Lower lobe of right lung (tissue), 2 donors: ENCODE data around the gene CNIH3. TPM values are rescaled to one million over a fixed set of nuclear protein-coding genes. Genes with fewer than 3 reads are reported as not detected.

Experiments used
- ATAC-seq, 2 donors: fragments of 200-7000 bp; cut with Tn5 transposase; one replicate each; pipeline ENCODE4 v1.9.1; 2020 to 2022; ENCODE audit warnings: mild to moderate bottlenecking in 2 of 2, moderate library complexity in 2 of 2
- DNase-seq: peaks from one replicate; pipeline ENCODE4 v3.0.0-alpha.2; 2020
- H3K27ac ChIP-seq: fragments of 200-600 bp; one replicate; pipeline ENCODE4 v1.8.0; 2022
- H3K27me3 ChIP-seq: fragments of 200-600 bp; one replicate; pipeline ENCODE4 v1.8.0; 2022; ENCODE audit warnings: low read depth
- H3K36me3 ChIP-seq: fragments of 200-600 bp; one replicate; pipeline ENCODE4 v1.8.0; 2022; ENCODE audit warnings: mild to moderate bottlenecking
- H3K4me1 ChIP-seq: fragments of 200-600 bp; one replicate; pipeline ENCODE4 v1.8.0; 2022
- H3K4me3 ChIP-seq: fragments of 200-600 bp; one replicate; pipeline ENCODE4 v1.8.0; 2022; ENCODE audit warnings: mild to moderate bottlenecking
- H3K9me3 ChIP-seq: fragments of 200-600 bp; one replicate; pipeline ENCODE4 v1.8.0; 2022
- intact Hi-C: fragments of 100-400 bp; cut with DNase I; formaldehyde crosslinking; loops from one replicate; pipeline ENCODE4 v1.11.0; 2022
- total RNA-seq: library from RNA; stranded (reverse); fragmentation: NEBNext Ultra II Directional; extraction: Animal tissue kit (Norgen Biotek cat#: 25700); gene quantifications from one replicate; pipeline ENCODE4 v1.2.1, GENCODE V29; 2021
- TF ChIP-seq, protein P1 (sequence below): fragments of 200-600 bp; IDR thresholded peaks from one replicate; pipeline ENCODE4 v1.8.0; 2022; ENCODE audit warnings: antibody characterized with exemption, mild to moderate bottlenecking
- donor health status: DM: no; HTN: yes; CAD: no; lungs with severe emphysema.

CNIH3 gene
- total RNA-seq, 1 donor from 2014 or later = 2.1 TPM

DNA sequence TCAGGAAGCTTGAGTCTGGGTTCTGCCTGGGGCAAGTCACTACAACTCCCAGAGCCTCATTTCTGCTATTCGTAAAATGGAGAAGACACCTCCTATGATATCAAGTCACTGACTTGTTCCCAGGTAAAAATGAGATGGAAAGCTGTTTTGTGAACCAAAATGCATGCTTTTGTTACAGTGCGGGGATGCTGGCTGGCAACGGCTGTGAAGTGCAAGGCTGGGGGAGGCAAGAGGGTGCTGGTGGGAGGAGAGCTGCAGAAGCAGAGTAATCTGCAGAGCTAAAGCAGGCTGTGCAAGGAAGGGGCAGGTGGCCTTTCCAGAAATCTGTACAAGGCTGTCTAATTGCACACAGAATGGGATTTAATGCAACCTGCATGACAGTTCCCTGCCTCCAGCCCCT lies 150.9 kb downstream of the CNIH3 start:
- no peak for ATAC-seq
- peaks cover 3% of the 10 kb centered on the region for H3K27me3 ChIP-seq
- intact Hi-C loops = no loop called here
- H3K4me1 ChIP-seq = peaks cover 14% of the 10 kb centered on the region
- no peak overlapping the region for H3K27ac ChIP-seq
- no peaks in the 10 kb centered on the region for H3K36me3 ChIP-seq
- TF ChIP-seq, protein P1, sequence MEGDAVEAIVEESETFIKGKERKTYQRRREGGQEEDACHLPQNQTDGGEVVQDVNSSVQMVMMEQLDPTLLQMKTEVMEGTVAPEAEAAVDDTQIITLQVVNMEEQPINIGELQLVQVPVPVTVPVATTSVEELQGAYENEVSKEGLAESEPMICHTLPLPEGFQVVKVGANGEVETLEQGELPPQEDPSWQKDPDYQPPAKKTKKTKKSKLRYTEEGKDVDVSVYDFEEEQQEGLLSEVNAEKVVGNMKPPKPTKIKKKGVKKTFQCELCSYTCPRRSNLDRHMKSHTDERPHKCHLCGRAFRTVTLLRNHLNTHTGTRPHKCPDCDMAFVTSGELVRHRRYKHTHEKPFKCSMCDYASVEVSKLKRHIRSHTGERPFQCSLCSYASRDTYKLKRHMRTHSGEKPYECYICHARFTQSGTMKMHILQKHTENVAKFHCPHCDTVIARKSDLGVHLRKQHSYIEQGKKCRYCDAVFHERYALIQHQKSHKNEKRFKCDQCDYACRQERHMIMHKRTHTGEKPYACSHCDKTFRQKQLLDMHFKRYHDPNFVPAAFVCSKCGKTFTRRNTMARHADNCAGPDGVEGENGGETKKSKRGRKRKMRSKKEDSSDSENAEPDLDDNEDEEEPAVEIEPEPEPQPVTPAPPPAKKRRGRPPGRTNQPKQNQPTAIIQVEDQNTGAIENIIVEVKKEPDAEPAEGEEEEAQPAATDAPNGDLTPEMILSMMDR = no peak
- no peak overlapping the region for H3K4me3 ChIP-seq
- no peaks in the 10 kb centered on the region for H3K9me3 ChIP-seq
- no peak for DNase-seq

DNA sequence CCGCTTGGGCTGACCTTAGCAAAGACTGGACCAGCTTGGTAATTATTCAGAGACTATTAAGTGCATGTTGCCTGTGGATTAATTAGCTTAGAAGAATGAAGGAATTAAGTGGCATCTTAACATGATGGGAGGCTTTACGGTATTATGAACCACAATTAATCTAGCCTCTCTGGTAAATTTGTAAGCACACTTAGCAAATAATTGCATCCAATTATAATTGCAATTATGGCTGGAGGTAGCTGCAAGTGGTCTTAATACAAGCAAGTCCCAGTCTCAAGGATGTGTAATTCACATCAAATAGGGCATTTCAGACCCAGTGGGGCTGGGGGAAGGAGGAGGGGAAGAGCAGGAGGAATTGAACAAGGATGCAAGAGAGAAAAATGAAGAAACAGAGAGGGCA lies 151.6 kb downstream of the CNIH3 start:
- Histone ChIP-seq H3K27me3 (peaks cover 3% of the 10 kb centered on the region), H3K36me3 (no peaks in the 10 kb centered on the region), H3K9me3 (no peaks in the 10 kb centered on the region), H3K27ac (no peak overlapping the region), H3K4me1 (peaks cover 14% of the 10 kb centered on the region), H3K4me3 (no peak overlapping the region)
- ATAC-seq (no peak), DNase-seq (no peak)
- intact Hi-C loops = no loop called here
- TF ChIP-seq, protein P1 = no peak

DNA sequence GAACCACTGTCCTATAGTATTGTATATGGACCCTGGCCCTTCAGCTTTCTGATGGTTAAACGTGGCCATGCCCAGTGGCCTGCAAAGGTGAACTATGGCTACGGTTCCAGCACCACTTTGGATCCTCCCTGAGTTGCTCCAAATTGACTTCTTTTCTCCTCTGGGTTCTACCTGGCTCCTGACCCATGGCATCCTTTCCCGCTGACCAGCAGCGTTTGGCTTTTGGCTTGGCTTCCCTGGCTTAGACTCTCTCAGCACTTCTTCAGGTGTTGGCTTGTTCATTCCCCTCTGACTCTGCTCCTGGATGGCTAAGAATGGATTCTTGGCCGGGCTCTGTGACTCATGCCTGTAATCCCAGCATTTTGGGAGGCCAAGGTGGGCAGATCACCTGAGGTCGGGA lies 152.9 kb downstream of the CNIH3 start:
- H3K9me3 ChIP-seq = no peaks in the 10 kb centered on the region

DNA sequence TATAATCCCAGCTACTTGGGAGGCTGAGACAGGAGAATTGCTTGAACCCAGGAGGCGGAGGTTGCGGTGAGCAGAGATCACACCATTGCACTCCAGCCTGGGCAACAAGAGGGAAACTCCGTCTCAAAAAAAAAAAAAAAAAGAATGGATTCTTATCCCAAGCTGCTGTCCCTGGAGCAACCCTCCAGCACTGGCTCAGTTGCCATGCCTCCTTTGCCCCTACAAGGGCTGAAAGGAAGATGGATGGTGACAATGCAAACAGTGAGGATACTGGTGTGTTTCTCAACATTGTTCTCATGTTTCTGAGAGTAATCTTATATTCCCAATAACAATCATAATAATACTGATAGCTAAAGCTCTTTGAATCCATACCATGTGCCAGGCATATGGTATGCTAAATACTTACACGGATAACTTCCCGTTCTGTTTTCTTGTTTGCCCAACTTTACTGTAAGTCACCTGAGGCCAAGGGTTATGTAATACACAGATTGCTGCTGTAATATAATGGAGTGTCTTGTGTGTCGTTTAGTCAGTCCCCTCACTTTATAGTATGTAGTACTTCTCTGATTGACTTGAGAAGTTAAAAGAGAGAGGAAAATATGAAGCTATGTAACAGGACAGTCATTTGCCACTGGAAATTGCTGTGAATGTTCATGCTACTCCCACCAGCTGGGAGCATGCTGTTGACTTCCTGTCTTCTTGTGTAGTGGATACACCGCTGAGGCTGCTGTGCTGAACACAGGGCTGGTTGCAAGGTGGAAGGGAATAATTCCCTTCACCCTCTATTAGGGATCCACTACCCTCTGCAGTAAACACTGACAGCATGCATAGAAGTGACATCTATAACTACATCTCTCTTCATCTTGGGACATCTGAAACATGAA lies 153.6 kb downstream of the CNIH3 start:
- Histone ChIP-seq H3K36me3 (no peaks in the 10 kb centered on the region), H3K27ac (no peak overlapping the region), H3K4me3 (no peak overlapping the region), H3K9me3 (no peaks in the 10 kb centered on the region), H3K4me1 (peaks cover 14% of the 10 kb centered on the region), H3K27me3 (peaks cover 3% of the 10 kb centered on the region)
- DNase-seq (no peak), ATAC-seq (peak; percentile 11 to 25)
- TF ChIP-seq, protein P1 = no peak
- intact Hi-C loops = no loop called here

More for the DNA sequence above, 152.9 kb downstream of the CNIH3 start:
- intact Hi-C loops = no loop called here
- ATAC-seq (no peak), DNase-seq (no peak)
- Histone ChIP-seq H3K27ac (no peak overlapping the region), H3K36me3 (no peaks in the 10 kb centered on the region), H3K4me1 (peaks cover 14% of the 10 kb centered on the region), H3K27me3 (peaks cover 3% of the 10 kb centered on the region), H3K4me3 (no peak overlapping the region)
- TF ChIP-seq, protein P1 = no peak

DNA sequence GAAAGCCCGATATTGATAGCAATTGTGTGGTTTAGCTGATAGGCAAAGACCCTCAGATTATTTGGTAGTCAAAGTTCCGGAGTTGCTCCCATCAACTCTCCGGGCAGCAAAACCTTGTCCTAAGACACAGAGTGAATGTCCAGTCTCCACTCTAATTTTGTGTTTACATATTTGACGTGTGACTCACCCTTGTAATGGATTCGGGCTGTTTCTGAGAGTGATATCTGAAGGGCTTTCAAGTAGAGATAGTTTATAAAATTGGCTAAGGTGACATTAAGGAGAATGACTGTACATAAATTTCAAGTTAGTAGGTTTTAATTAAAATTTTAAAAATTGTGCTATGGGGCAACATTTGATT lies 154.2 kb downstream of the CNIH3 start:
- peak; percentile 51 to 85 for ATAC-seq
- DNase-seq = no peak
- H3K27ac ChIP-seq = no peak overlapping the region
- peaks cover 14% of the 10 kb centered on the region for H3K4me1 ChIP-seq
- intact Hi-C loops = no loop called here
- no peak overlapping the region for H3K4me3 ChIP-seq
- TF ChIP-seq, protein P1 = no peak
- H3K27me3 ChIP-seq = peaks cover 3% of the 10 kb centered on the region
- H3K36me3 ChIP-seq = no peaks in the 10 kb centered on the region
- no peaks in the 10 kb centered on the region for H3K9me3 ChIP-seq
